OCI-LY7 (cell line): ENCODE measurements around the gene RPS15. TPM values are rescaled to one million over a fixed set of nuclear protein-coding genes. Genes with fewer than 3 reads are reported as not detected.

Experiments
- BruUV-seq: library from RNA; stranded (reverse); fragments of 400-500 nt; replicated peaks from 2 replicates; lab custom pipeline; 2021; lab: Mats Ljungman, UMichigan
- CTCF ChIA-PET: fragments of 300-600 bp; sonication (Branson Sonifier 250); formaldehyde crosslinking; loops from one replicate; lab custom pipeline; 2022; ENCODE audit warnings: antibody characterized with exemption; ENCODE audit not compliant: unreplicated experiment; lab: Charles Lee
- POLR2A ChIA-PET: fragments of 300-600 bp; sonication (Branson Sonifier 250); formaldehyde crosslinking; loops from one replicate; lab custom pipeline; 2022; ENCODE audit warnings: antibody characterized with exemption; lab: Charles Lee
- DNase-seq: peaks from one replicate; pipeline ENCODE4 v3.0.0-alpha.2; 2015; ENCODE audit warnings: low spot score
- H2AFZ ChIP-seq: fragments of 200-600 bp; sonication (generic), shearing (Covaris generic); 2 replicates; pipeline ENCODE4 v1.6.1; 2014; ENCODE audit warnings: mild to moderate bottlenecking, antibody characterized with exemption, low read length, moderate library complexity
- H3K27ac ChIP-seq: fragments of 200-600 bp; sonication (generic); 2 replicates; pipeline ENCODE4 v1.5.1; 2014; ENCODE audit warnings: mixed run types, low read depth, mild to moderate bottlenecking, moderate library complexity, low read length, inconsistent platforms; ENCODE audit not compliant: poor library complexity, severe bottlenecking
- H3K36me3 ChIP-seq: fragments of 200-600 bp; sonication (generic); 2 replicates; pipeline ENCODE4 v1.6.1; 2014; ENCODE audit warnings: mild to moderate bottlenecking, antibody characterized with exemption, low read length, moderate library complexity, mixed read lengths; ENCODE audit not compliant: insufficient read depth
- H3K4me1 ChIP-seq: fragments of 200-600 bp; sonication (generic); 2 replicates; pipeline ENCODE4 v1.5.1; 2014; ENCODE audit warnings: mild to moderate bottlenecking, low read length; ENCODE audit not compliant: insufficient read depth, poor library complexity, severe bottlenecking
- H3K4me2 ChIP-seq: fragments of 200-600 bp; sonication (generic); 2 replicates; pipeline ENCODE4 v1.6.1; 2014; ENCODE audit warnings: mild to moderate bottlenecking, low read length
- H3K4me3 ChIP-seq: fragments of 200-600 bp; sonication (generic); 2 replicates; pipeline ENCODE4 v1.5.1; 2014; ENCODE audit warnings: mild to moderate bottlenecking, low read depth, low read length; ENCODE audit not compliant: poor library complexity, severe bottlenecking
- H3K79me2 ChIP-seq: fragments of 200-600 bp; sonication (generic); 2 replicates; pipeline ENCODE4 v1.6.1; 2016; ENCODE audit warnings: low read depth, mild to moderate bottlenecking, low read length, moderate library complexity, mixed read lengths; ENCODE audit not compliant: insufficient read depth
- H3K9me2 ChIP-seq: fragments of 200-600 bp; sonication (generic); 2 replicates; pipeline ENCODE4 v1.6.1; 2016; ENCODE audit warnings: mild to moderate bottlenecking, low read length, mixed read lengths; ENCODE audit not compliant: insufficient read depth
- H3K9me3 ChIP-seq: fragments of 200-600 bp; sonication (generic); 2 replicates; pipeline ENCODE4 v1.6.1; 2014; ENCODE audit warnings: mild to moderate bottlenecking, mixed run types, low read length, mixed read lengths
- H4K20me1 ChIP-seq: fragments of 200-600 bp; sonication (generic); 2 replicates; pipeline ENCODE4 v1.6.1; 2014; ENCODE audit warnings: mild to moderate bottlenecking, antibody characterized with exemption, low read length, moderate library complexity, mixed read lengths; ENCODE audit not compliant: insufficient read depth
- EZH2phosphoT487 ChIP-seq: fragments of 200-600 bp; sonication (generic); IDR thresholded peaks from 2 replicates; pipeline ENCODE4 v1.6.1; 2018; ENCODE audit warnings: low read depth, borderline replicate concordance, mild to moderate bottlenecking, mixed run types, antibody characterized with exemption, low read length, moderate library complexity, mixed read lengths
- intact Hi-C: fragments of 100-400 bp; cut with micrococcal nuclease; formaldehyde crosslinking; loops from one replicate; pipeline ENCODE4 v1.10.0; 2022; ENCODE audit not compliant: unreplicated experiment
- total RNA-seq, 2 experiments: library from RNA; depleted of rRNA in 1 of 2; stranded (reverse); fragments of >200 nt in 1 of 2; shearing (Covaris generic) in 1 of 2; gene quantifications; 2 replicates each; pipeline ENCODE4 v1.2.3, GENCODE V29; 2014 to 2022
- TF ChIP-seq, protein P1 (sequence below): fragments of 200-600 bp; sonication (generic); conservative IDR thresholded peaks from 2 replicates; pipeline ENCODE4 v1.5.1; 2014; ENCODE audit warnings: mild to moderate bottlenecking, antibody characterized with exemption, low read length, moderate library complexity, mixed read lengths

Gene RPS15
- total RNA-seq, 2 experiments from 2014 or later = 1,860 to 2,068 TPM

DNA sequence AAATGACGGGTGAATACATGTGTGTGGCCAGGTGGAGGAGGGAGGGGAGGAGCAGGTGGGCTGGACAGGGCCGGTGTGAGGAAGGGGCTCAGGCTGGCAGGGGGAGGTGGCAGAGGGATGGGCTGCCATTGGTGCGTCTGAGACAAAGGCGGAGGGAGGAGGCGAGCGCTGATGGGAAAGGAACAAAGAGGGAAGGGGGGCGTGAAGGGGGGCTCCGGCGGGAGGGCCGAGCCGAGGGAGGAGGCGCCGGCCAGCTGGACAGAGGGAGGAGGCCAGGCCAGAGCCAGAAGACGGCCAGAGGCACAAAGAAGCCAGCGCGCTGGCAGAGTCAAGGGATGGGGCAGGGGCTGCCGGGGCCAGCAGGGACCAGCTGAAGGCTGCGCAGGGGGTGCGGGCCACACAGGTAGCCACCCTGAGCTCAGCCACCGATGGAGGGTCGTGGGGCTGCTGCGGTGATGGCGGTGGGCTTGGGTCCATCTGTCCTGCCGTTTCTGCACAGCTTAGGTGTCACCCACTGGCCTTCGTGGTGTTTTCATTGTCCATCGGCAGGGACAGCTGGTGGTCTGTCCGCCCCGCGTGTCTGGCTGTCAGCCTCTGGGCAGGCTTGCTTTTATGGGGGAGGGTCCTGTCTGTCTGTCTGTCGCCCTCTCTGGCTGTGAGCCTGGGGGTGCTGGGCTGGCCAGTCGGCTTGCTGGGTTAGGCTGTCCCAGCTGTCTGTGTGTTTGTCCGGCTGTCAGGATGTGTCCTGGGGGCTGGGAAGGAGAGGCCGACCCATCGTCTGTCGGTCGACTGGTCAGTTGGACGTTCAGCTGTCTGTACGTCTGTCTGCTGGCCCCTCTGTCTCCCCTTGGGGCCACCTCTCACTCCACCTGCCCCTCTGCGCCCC, 14.0 kb downstream of the RPS15 start:
- no peaks in the 10 kb centered on the region for H4K20me1 ChIP-seq
- H2AFZ ChIP-seq = no peak overlapping the region
- no peak for DNase-seq
- TF ChIP-seq, protein P1, sequence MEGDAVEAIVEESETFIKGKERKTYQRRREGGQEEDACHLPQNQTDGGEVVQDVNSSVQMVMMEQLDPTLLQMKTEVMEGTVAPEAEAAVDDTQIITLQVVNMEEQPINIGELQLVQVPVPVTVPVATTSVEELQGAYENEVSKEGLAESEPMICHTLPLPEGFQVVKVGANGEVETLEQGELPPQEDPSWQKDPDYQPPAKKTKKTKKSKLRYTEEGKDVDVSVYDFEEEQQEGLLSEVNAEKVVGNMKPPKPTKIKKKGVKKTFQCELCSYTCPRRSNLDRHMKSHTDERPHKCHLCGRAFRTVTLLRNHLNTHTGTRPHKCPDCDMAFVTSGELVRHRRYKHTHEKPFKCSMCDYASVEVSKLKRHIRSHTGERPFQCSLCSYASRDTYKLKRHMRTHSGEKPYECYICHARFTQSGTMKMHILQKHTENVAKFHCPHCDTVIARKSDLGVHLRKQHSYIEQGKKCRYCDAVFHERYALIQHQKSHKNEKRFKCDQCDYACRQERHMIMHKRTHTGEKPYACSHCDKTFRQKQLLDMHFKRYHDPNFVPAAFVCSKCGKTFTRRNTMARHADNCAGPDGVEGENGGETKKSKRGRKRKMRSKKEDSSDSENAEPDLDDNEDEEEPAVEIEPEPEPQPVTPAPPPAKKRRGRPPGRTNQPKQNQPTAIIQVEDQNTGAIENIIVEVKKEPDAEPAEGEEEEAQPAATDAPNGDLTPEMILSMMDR = no peak
- no peak for TF ChIP-seq EZH2phosphoT487
- H3K27ac ChIP-seq = no peak overlapping the region
- no peaks in the 10 kb centered on the region for H3K9me3 ChIP-seq
- no peak overlapping the region for H3K4me3 ChIP-seq
- no peaks in the 10 kb centered on the region for H3K9me2 ChIP-seq
- POLR2A ChIA-PET = no interaction called here
- CTCF ChIA-PET = no interaction called here
- no peak overlapping the region for H3K4me2 ChIP-seq
- no peaks in the 10 kb centered on the region for H3K36me3 ChIP-seq
- peaks cover 40% of the 10 kb centered on the region for H3K4me1 ChIP-seq
- BruUV-seq = no TSS peak
- intact Hi-C loops = no loop called here
- H3K79me2 ChIP-seq = no peaks in the 10 kb centered on the region

DNA sequence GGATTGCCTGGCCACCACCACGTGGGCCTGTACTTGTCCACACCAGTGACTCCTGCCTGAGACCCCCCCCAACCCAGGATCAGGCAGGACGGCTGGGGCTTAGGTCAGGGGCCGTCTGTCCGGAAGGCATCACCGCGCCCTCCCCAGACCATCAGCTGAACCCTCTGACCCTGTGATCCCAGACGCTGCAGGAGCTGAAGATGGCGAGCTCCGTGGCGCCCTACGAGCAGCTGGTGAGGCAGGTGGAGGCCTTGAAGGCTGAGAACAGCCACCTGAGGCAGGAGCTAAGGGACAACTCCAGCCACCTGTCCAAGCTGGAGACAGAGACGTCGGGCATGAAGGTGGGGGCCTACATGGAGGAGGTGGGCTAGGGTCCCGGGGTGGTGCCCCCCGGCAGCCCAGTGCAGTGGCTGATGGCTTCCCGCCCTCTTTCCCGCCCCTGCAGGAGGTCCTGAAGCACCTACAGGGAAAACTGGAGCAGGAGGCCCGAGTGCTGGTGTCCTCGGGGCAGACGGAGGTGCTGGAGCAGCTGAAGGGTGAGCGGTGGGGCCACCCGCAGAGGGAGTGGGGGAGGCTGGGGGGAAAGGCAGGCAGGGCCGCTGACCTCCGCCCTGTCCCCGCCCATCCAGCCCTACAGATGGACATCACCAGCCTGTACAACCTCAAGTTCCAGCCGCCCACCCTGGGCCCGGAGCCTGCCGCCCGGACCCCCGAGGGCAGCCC, 14.8 kb downstream of the RPS15 start:
- H3K4me3 ChIP-seq = no peak overlapping the region
- H3K4me2 ChIP-seq = no peak overlapping the region
- intact Hi-C loops = no loop called here
- ChIA-PET CTCF (no interaction called here), POLR2A (interaction anchor here (1.1 kb wide), 1 partner anchor 8 kb away, joined by 6 read pairs; no protein-coding TSS in a partner anchor)
- peaks cover 40% of the 10 kb centered on the region for H3K4me1 ChIP-seq
- no peak overlapping the region for H3K27ac ChIP-seq
- H3K9me3 ChIP-seq = no peaks in the 10 kb centered on the region
- BruUV-seq = no TSS peak
- no peak for DNase-seq
- no peaks in the 10 kb centered on the region for H3K9me2 ChIP-seq
- H3K79me2 ChIP-seq = no peaks in the 10 kb centered on the region
- no peaks in the 10 kb centered on the region for H3K36me3 ChIP-seq
- H2AFZ ChIP-seq = no peak overlapping the region
- H4K20me1 ChIP-seq = no peaks in the 10 kb centered on the region
- TF ChIP-seq EZH2phosphoT487 = no peak
- TF ChIP-seq, protein P1 = no peak
